Measurements from ENCODE around the gene NCKAP1.

The NCKAP1 gene

GRCh38 chr2:182895798-182896197, 142.5 kb downstream of the NCKAP1 start:
- Histone ChIP-seq H2AFZ (ENCODE audit: low read length) (no peak overlapping the region), H3K27ac (ENCODE audit: low read length) (no peak overlapping the region), H3K9me3 (replicated peaks; ENCODE audit: insufficient read depth, low read length) (no peaks in the 10 kb centered on the region), H3K4me2 (ENCODE audit: low read depth, low read length) (no peak overlapping the region), H3K9ac (ENCODE audit: low read length) (no peak overlapping the region), H3K4me3 (ENCODE audit: low read length) (no peak overlapping the region), H3F3A (ENCODE audit: insufficient read depth, low read length) (no peaks in the 10 kb centered on the region), H3K27me3 (replicated peaks; ENCODE audit: insufficient read depth, low read length) (no peaks in the 10 kb centered on the region), H3K4me1 (ENCODE audit: low read length) (no peaks in the 10 kb centered on the region), H3K9me2 (replicated peaks; ENCODE audit: insufficient read depth, low read length) (no peaks in the 10 kb centered on the region), H3K79me2 (ENCODE audit: low read length) (no peaks in the 10 kb centered on the region), H4K20me1 (ENCODE audit: insufficient read depth, low read length) (no peaks in the 10 kb centered on the region), H3K36me3 (replicated peaks; ENCODE audit: insufficient read depth, low read length) (no peaks in the 10 kb centered on the region)
- no peak for TF ChIP-seq EZH2 (optimal IDR thresholded peaks at IDR 0.05; ENCODE audit: low read depth, low read length)
- TF ChIP-seq, protein P1, sequence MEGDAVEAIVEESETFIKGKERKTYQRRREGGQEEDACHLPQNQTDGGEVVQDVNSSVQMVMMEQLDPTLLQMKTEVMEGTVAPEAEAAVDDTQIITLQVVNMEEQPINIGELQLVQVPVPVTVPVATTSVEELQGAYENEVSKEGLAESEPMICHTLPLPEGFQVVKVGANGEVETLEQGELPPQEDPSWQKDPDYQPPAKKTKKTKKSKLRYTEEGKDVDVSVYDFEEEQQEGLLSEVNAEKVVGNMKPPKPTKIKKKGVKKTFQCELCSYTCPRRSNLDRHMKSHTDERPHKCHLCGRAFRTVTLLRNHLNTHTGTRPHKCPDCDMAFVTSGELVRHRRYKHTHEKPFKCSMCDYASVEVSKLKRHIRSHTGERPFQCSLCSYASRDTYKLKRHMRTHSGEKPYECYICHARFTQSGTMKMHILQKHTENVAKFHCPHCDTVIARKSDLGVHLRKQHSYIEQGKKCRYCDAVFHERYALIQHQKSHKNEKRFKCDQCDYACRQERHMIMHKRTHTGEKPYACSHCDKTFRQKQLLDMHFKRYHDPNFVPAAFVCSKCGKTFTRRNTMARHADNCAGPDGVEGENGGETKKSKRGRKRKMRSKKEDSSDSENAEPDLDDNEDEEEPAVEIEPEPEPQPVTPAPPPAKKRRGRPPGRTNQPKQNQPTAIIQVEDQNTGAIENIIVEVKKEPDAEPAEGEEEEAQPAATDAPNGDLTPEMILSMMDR (IDR thresholded peaks at IDR 0.05; ENCODE audit: low read length), result no peak
- TF ChIP-seq EZH2phosphoT487 (IDR thresholded peaks at IDR 0.05; ENCODE audit: low read length), result no peak
- no peak for DNase-seq

GRCh38 chr2:182895169-182895568, 143.1 kb downstream of the NCKAP1 start:
- Histone ChIP-seq H3K9me2 (replicated peaks; ENCODE audit: insufficient read depth, low read length) (no peaks in the 10 kb centered on the region), H3K4me2 (ENCODE audit: low read depth, low read length) (no peak overlapping the region), H3K27me3 (replicated peaks; ENCODE audit: insufficient read depth, low read length) (no peaks in the 10 kb centered on the region), H3K9me3 (replicated peaks; ENCODE audit: insufficient read depth, low read length) (no peaks in the 10 kb centered on the region), H2AFZ (ENCODE audit: low read length) (no peak overlapping the region), H3K36me3 (replicated peaks; ENCODE audit: insufficient read depth, low read length) (no peaks in the 10 kb centered on the region), H3K9ac (ENCODE audit: low read length) (no peak overlapping the region), H4K20me1 (ENCODE audit: insufficient read depth, low read length) (no peaks in the 10 kb centered on the region), H3F3A (ENCODE audit: insufficient read depth, low read length) (no peaks in the 10 kb centered on the region), H3K79me2 (ENCODE audit: low read length) (no peaks in the 10 kb centered on the region), H3K4me3 (ENCODE audit: low read length) (no peak overlapping the region), H3K27ac (ENCODE audit: low read length) (no peak overlapping the region), H3K4me1 (ENCODE audit: low read length) (no peaks in the 10 kb centered on the region)
- DNase-seq, result no peak
- TF ChIP-seq EZH2 (optimal IDR thresholded peaks at IDR 0.05; ENCODE audit: low read depth, low read length) (no peak), EZH2phosphoT487 (IDR thresholded peaks at IDR 0.05; ENCODE audit: low read length) (no peak)
- TF ChIP-seq, protein P1 (IDR thresholded peaks at IDR 0.05; ENCODE audit: low read length), result no peak

DNA sequence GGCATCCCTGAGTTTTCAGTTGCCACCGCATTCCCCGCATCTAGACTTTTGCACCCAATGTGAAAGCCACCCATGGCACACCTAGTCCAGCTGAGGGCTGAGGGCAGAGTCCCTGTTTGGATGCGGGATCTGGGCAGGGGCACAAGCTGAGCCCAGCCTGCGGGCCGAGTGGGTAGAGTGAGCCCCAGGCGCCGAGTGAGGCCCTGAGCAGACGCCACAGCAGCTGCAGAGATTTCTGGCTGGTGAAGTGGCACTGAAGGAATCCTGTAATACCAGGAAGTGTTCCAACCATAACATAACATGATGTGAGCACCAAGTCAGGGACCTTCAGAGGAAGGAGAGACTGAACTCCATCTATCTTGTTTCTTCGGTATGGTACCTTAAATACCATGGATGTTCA, 144.1 kb downstream of the NCKAP1 start:
- H3K79me2 ChIP-seq (ENCODE audit: low read length), result no peaks in the 10 kb centered on the region
- H3F3A ChIP-seq (ENCODE audit: insufficient read depth, low read length), result no peaks in the 10 kb centered on the region
- no peaks in the 10 kb centered on the region for H4K20me1 ChIP-seq (ENCODE audit: insufficient read depth, low read length)
- no peak overlapping the region for H2AFZ ChIP-seq (ENCODE audit: low read length)
- no peak overlapping the region for H3K9ac ChIP-seq (ENCODE audit: low read length)
- H3K4me2 ChIP-seq (ENCODE audit: low read depth, low read length), result no peak overlapping the region
- H3K27ac ChIP-seq (ENCODE audit: low read length), result no peak overlapping the region
- H3K4me1 ChIP-seq (ENCODE audit: low read length), result no peaks in the 10 kb centered on the region
- TF ChIP-seq EZH2 (optimal IDR thresholded peaks at IDR 0.05; ENCODE audit: low read depth, low read length) (no peak), EZH2phosphoT487 (IDR thresholded peaks at IDR 0.05; ENCODE audit: low read length) (no peak)
- TF ChIP-seq, protein P1 (IDR thresholded peaks at IDR 0.05; ENCODE audit: low read length), result no peak
- no peaks in the 10 kb centered on the region for H3K9me2 ChIP-seq (replicated peaks; ENCODE audit: insufficient read depth, low read length)
- no peaks in the 10 kb centered on the region for H3K9me3 ChIP-seq (replicated peaks; ENCODE audit: insufficient read depth, low read length)
- H3K36me3 ChIP-seq (replicated peaks; ENCODE audit: insufficient read depth, low read length), result no peaks in the 10 kb centered on the region
- H3K4me3 ChIP-seq (ENCODE audit: low read length), result no peak overlapping the region
- no peaks in the 10 kb centered on the region for H3K27me3 ChIP-seq (replicated peaks; ENCODE audit: insufficient read depth, low read length)
- no peak for DNase-seq

Data from MM.1S (cell line).